ENCODE data around the gene ADD3. TPM values are rescaled to one million over a fixed set of nuclear protein-coding genes. Genes with fewer than 3 reads are reported as not detected.

The ADD3 gene
- total RNA-seq, 1 experiment from 2014 or later, result 59.9 TPM

DNA sequence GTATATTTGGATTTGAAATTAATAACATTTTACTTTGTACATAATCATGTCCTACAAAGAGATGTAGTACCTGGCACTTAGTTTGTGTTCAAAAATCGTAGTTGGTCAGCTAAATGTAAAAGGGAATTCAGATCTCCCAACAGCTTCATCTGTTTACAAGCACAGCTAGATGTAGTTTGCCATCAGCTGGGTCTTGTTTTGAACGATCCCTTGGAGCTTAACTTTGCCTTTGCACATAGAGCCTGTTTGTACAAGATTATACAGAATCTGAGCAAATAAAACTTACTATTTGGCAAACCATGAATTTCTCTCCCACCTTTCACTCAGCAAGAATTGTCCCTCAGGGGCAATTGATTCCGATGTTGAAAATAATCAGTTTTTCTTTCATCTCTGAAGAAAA, 36.1 kb upstream of the ADD3 start:
- no peak overlapping the region for H3K14ac ChIP-seq (ENCODE audit: insufficient read depth, low read length)
- Mint-ChIP-seq H3K27me3 (ENCODE audit: low read depth) (no peaks in the 10 kb centered on the region), H3K4me3 (no peak overlapping the region)

More for the DNA sequence above, 36.1 kb upstream of the ADD3 start:
- H3K9ac ChIP-seq (ENCODE audit: extremely low read depth, insufficient read length, low read length), result no peak overlapping the region
- no CpG with 5 or more reads among the region's 3 CpGs for WGBS (ENCODE audit: extremely low coverage, insufficient read length, low lambda C conversion rate)
- H2BK12ac ChIP-seq (ENCODE audit: insufficient read length, low read depth, low read length), result no peak overlapping the region
- H3K18ac ChIP-seq (ENCODE audit: insufficient read length, low read depth, low read length), result no peak overlapping the region
- H3K27ac Mint-ChIP-seq, result no peak overlapping the region
- no peak overlapping the region for H2BK5ac ChIP-seq (ENCODE audit: insufficient read length, low read length)
- no peak overlapping the region for H3K4me2 ChIP-seq (ENCODE audit: insufficient read depth, insufficient read length, low read length)
- H3K9me3 Mint-ChIP-seq, result no peaks in the 10 kb centered on the region
- no peak overlapping the region for H4K8ac ChIP-seq (replicated peaks; ENCODE audit: insufficient read length, low read depth, low read length)
- no peaks in the 10 kb centered on the region for H3K27me3 ChIP-seq (ENCODE audit: insufficient read depth, low read length)
- H3K4ac ChIP-seq (ENCODE audit: low read depth, low read length), result no peak overlapping the region
- H4K91ac ChIP-seq (ENCODE audit: insufficient read length, low read depth, low read length), result no peak overlapping the region
- peaks cover 30 to 41% of the 10 kb centered on the region in 2 experiments for H3K4me1 Mint-ChIP-seq
- H4K20me1 ChIP-seq (ENCODE audit: control insufficient read depth, insufficient read depth, insufficient read length), result no peaks in the 10 kb centered on the region
- H2AK5ac ChIP-seq (ENCODE audit: insufficient read length, low read length), result no peak overlapping the region
- H3K56ac ChIP-seq (ENCODE audit: insufficient read length, low read depth, low read length), result no peak overlapping the region
- no peaks in the 10 kb centered on the region for H3K79me1 ChIP-seq (ENCODE audit: insufficient read depth, low read depth, low read length, poor library complexity, severe bottlenecking)
- no peaks in the 10 kb centered on the region for H3K36me3 Mint-ChIP-seq (ENCODE audit: insufficient read depth in 1 of 3, low read depth in 3 of 3)
- H3K23me2 ChIP-seq (ENCODE audit: insufficient read length, low read depth, low read length, poor library complexity, severe bottlenecking), result peaks cover 3% of the 10 kb centered on the region
- DNase-seq, result no peak
- H3K4me1 ChIP-seq (ENCODE audit: insufficient read depth, low read length), result peaks cover 8% of the 10 kb centered on the region; the same call in 1 of the 2 replicates
- H2BK15ac ChIP-seq (ENCODE audit: low read depth, low read length), result no peak overlapping the region
- H3T11ph ChIP-seq (ENCODE audit: low read length), result no peak overlapping the region
- H2AFZ ChIP-seq (ENCODE audit: low read length), result no peak overlapping the region
- H2BK20ac ChIP-seq (ENCODE audit: low read depth, low read length, poor library complexity, severe bottlenecking), result no peak overlapping the region
- H4K5ac ChIP-seq (ENCODE audit: insufficient read length, low read depth, low read length), result no peak overlapping the region
- H3K27ac ChIP-seq (ENCODE audit: insufficient read length, low read depth, low read length), result no peak overlapping the region
- no peaks in the 10 kb centered on the region for H3K79me2 ChIP-seq (ENCODE audit: insufficient read depth, low read length)
- no peak overlapping the region for H2BK120ac ChIP-seq (ENCODE audit: low read depth, low read length, poor library complexity, severe bottlenecking)
- no peaks in the 10 kb centered on the region for H3K9me3 ChIP-seq (ENCODE audit: control insufficient read depth, low read depth, low read length)
- H3K23ac ChIP-seq (ENCODE audit: insufficient read length, low read depth, low read length), result no peak overlapping the region
- TF ChIP-seq, protein P1, sequence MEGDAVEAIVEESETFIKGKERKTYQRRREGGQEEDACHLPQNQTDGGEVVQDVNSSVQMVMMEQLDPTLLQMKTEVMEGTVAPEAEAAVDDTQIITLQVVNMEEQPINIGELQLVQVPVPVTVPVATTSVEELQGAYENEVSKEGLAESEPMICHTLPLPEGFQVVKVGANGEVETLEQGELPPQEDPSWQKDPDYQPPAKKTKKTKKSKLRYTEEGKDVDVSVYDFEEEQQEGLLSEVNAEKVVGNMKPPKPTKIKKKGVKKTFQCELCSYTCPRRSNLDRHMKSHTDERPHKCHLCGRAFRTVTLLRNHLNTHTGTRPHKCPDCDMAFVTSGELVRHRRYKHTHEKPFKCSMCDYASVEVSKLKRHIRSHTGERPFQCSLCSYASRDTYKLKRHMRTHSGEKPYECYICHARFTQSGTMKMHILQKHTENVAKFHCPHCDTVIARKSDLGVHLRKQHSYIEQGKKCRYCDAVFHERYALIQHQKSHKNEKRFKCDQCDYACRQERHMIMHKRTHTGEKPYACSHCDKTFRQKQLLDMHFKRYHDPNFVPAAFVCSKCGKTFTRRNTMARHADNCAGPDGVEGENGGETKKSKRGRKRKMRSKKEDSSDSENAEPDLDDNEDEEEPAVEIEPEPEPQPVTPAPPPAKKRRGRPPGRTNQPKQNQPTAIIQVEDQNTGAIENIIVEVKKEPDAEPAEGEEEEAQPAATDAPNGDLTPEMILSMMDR (conservative IDR thresholded peaks at IDR 0.05), result no peak

All from H9 (cell line).